Peyer's patch (tissue), 4 donors: Measurements from ENCODE around the gene MAP6D1. TPM values are rescaled to one million over a fixed set of nuclear protein-coding genes. Genes with fewer than 3 reads are reported as not detected.

Experiments used
- DNase-seq, 3 donors: peaks; one replicate each; pipeline ENCODE4 v3.0.0-alpha.2; 2017 to 2019
- H3K27ac ChIP-seq, 4 donors: fragments of 200-600 bp; sonication (generic); one replicate each; pipeline ENCODE4 v1.5.1; 2016 to 2019
- H3K27me3 ChIP-seq, 2 donors: fragments of 200-600 bp; sonication (generic); one replicate each; pipeline ENCODE4 v1.5.1; 2019
- H3K36me3 ChIP-seq, 3 donors: fragments of 200-600 bp; sonication (generic); one replicate each; pipeline ENCODE4 v1.5.1; 2016 to 2019
- H3K4me1 ChIP-seq, 4 donors: fragments of 200-600 bp; sonication (generic); one replicate each; pipeline ENCODE4 v1.5.1; 2016 to 2019
- H3K4me3 ChIP-seq, 4 donors: fragments of 200-600 bp; sonication (generic); 1 replicate in 3 of 4; 2 replicates in 1 of 4; pipeline ENCODE4 v1.5.1; 2016 to 2019; ENCODE audit warnings: mild to moderate bottlenecking in 1 of 4
- H3K9me3 ChIP-seq, 4 donors: fragments of 200-600 bp; sonication (generic); one replicate each; pipeline ENCODE4 v1.5.1; 2016 to 2019; ENCODE audit warnings: mild to moderate bottlenecking in 1 of 4
- CTCF ChIP-seq, 6 experiments: fragments of 450-650 bp in 4 of 6; fragments of 200-600 bp in 2 of 6; sonication (generic) in 1 of 6; IDR thresholded peaks; one replicate each; pipeline ENCODE4 v1.5.1; 2017 to 2019; ENCODE audit warnings: antibody characterized with exemption in 6 of 6, mild to moderate bottlenecking in 3 of 6, moderate library complexity in 1 of 6
- POLR2A ChIP-seq, 2 donors: fragments of 450-650 bp; IDR thresholded peaks; one replicate each; pipeline ENCODE4 v1.5.1; 2017; ENCODE audit warnings: antibody characterized with exemption in 2 of 2, mild to moderate bottlenecking in 2 of 2, moderate library complexity in 2 of 2
- total RNA-seq, 4 donors: library from RNA; depleted of rRNA; stranded (reverse); fragments of >200 nt; gene quantifications; one replicate each; pipeline ENCODE4 v1.1.0, GENCODE V29; 2016

MAP6D1 gene
- total RNA-seq, 4 donors from 2014 or later: 1.8 to 9.9 (median 2.0) TPM; not detected in 1

GRCh38 chr3:183799461-183799860 is 25.9 kb downstream of the MAP6D1 start:
- TF ChIP-seq CTCF (IDR thresholded peaks at IDR 0.05) (no peak), POLR2A (IDR thresholded peaks at IDR 0.05) (no peak)
- no peak overlapping the region for H3K27ac ChIP-seq
- H3K4me1 ChIP-seq: no peaks in the 10 kb centered on the region
- no peaks in the 10 kb centered on the region for H3K27me3 ChIP-seq
- peaks cover 0 to 67% (median 4%) of the 10 kb centered on the region in 3 donors for H3K36me3 ChIP-seq
- H3K9me3 ChIP-seq: no peaks in the 10 kb centered on the region
- H3K4me3 ChIP-seq: no peak overlapping the region
- DNase-seq: peak in 1 of 3 donors; percentile 13

GRCh38 chr3:183797996-183798395 is 27.4 kb downstream of the MAP6D1 start:
- Histone ChIP-seq H3K9me3 (no peaks in the 10 kb centered on the region), H3K27me3 (no peaks in the 10 kb centered on the region), H3K27ac (no peak overlapping the region), H3K4me1 (no peaks in the 10 kb centered on the region), H3K4me3 (no peak overlapping the region), H3K36me3 (peaks cover 0 to 61% (median 1%) of the 10 kb centered on the region in 3 donors)
- TF ChIP-seq POLR2A (IDR thresholded peaks at IDR 0.05): no peak
- TF ChIP-seq CTCF (IDR thresholded peaks at IDR 0.05): no peak
- no peak for DNase-seq

- Histone ChIP-seq H3K4me3 (no peak overlapping the region), H3K4me1 (no peaks in the 10 kb centered on the region), H3K9me3 (no peaks in the 10 kb centered on the region), H3K36me3 (peaks cover 0 to 59% (median 0%) of the 10 kb centered on the region in 3 donors), H3K27me3 (no peaks in the 10 kb centered on the region), H3K27ac (no peak overlapping the region)
- DNase-seq: no peak
- TF ChIP-seq CTCF (IDR thresholded peaks at IDR 0.05): no peak
- TF ChIP-seq POLR2A (IDR thresholded peaks at IDR 0.05): no peak
Measured at GRCh38 chr3:183796372-183796771, 29.0 kb downstream of the MAP6D1 start.

- no peak for TF ChIP-seq POLR2A (IDR thresholded peaks at IDR 0.05)
- TF ChIP-seq CTCF (IDR thresholded peaks at IDR 0.05): no peak
- no peak for DNase-seq
- Histone ChIP-seq H3K9me3 (no peaks in the 10 kb centered on the region), H3K4me1 (no peaks in the 10 kb centered on the region), H3K27me3 (no peaks in the 10 kb centered on the region), H3K4me3 (no peak overlapping the region), H3K36me3 (peaks cover 0 to 57% (median 0%) of the 10 kb centered on the region in 3 donors), H3K27ac (no peak overlapping the region)
Measured at GRCh38 chr3:183794452-183794851, 30.9 kb downstream of the MAP6D1 start.

GRCh38 chr3:183792976-183793375 is 32.4 kb downstream of the MAP6D1 start:
- no peaks in the 10 kb centered on the region for H3K9me3 ChIP-seq
- TF ChIP-seq CTCF (IDR thresholded peaks at IDR 0.05): no peak
- no peak for TF ChIP-seq POLR2A (IDR thresholded peaks at IDR 0.05)
- no peaks in the 10 kb centered on the region for H3K4me1 ChIP-seq
- H3K4me3 ChIP-seq: no peak overlapping the region
- peaks cover 0 to 51% (median 0%) of the 10 kb centered on the region in 3 donors for H3K36me3 ChIP-seq
- DNase-seq: no peak
- no peaks in the 10 kb centered on the region for H3K27me3 ChIP-seq
- H3K27ac ChIP-seq: no peak overlapping the region

- DNase-seq: no peak
- no peak overlapping the region for H3K4me3 ChIP-seq
- H3K36me3 ChIP-seq: peaks cover 0 to 72% (median 0%) of the 10 kb centered on the region in 3 donors
- no peaks in the 10 kb centered on the region for H3K4me1 ChIP-seq
- TF ChIP-seq POLR2A (IDR thresholded peaks at IDR 0.05) (no peak), CTCF (IDR thresholded peaks at IDR 0.05) (no peak)
- no peak overlapping the region for H3K27ac ChIP-seq
- H3K9me3 ChIP-seq: no peaks in the 10 kb centered on the region
- H3K27me3 ChIP-seq: no peaks in the 10 kb centered on the region
Measured at GRCh38 chr3:183790700-183791099, 34.7 kb downstream of the MAP6D1 start.
